Kidney capillary endothelial cell (primary cell): ENCODE data around the gene DNAI4.
"Not testable (repeated sequence)": the region's sequence is repeated elsewhere in the genome, so short reads cannot be mapped to it uniquely, and the experiment has no call there.

ENCODE experiments used
- DNase-seq: peaks from one replicate; pipeline ENCODE4 v3.0.0-alpha.2; 2018; ENCODE audit warnings: low spot score

Gene DNAI4

GRCh38 chr1:66831529-66832239 is 93.0 kb downstream of the DNAI4 start:
- no peak for DNase-seq

- DNase-seq: no peak
These were observed 99.9 kb downstream of the DNAI4 start for GRCh38 chr1:66824771-66825170.

- no peak for DNase-seq
These were observed 114.8 kb downstream of the DNAI4 start for GRCh38 chr1:66809736-66810326.

GRCh38 chr1:66809245-66809644 is 115.4 kb downstream of the DNAI4 start:
- no peak for DNase-seq

GRCh38 chr1:66795839-66796238 is 128.8 kb downstream of the DNAI4 start:
- DNase-seq: not testable (repeated sequence)

GRCh38 chr1:66791621-66792610 is 132.7 kb downstream of the DNAI4 start:
- DNase-seq: no peak

GRCh38 chr1:66788231-66788939 is 136.3 kb downstream of the DNAI4 start:
- no peak for DNase-seq

- no peak for DNase-seq
These were observed 137.0 kb downstream of the DNAI4 start for GRCh38 chr1:66787641-66788040.

- not testable (repeated sequence) for DNase-seq
These were observed 138.9 kb downstream of the DNAI4 start for GRCh38 chr1:66785800-66786199.

- DNase-seq: no peak
These were observed 145.1 kb downstream of the DNAI4 start for GRCh38 chr1:66779475-66780078.

- DNase-seq: no peak
These were observed 145.7 kb downstream of the DNAI4 start for GRCh38 chr1:66778969-66779368.

- DNase-seq: no peak
These were observed 146.4 kb downstream of the DNAI4 start for GRCh38 chr1:66778266-66778665.

GRCh38 chr1:66777831-66778230 is 146.8 kb downstream of the DNAI4 start:
- no peak for DNase-seq

- DNase-seq: no peak
These were observed 149.0 kb downstream of the DNAI4 start for GRCh38 chr1:66775646-66776045.

- no peak for DNase-seq
These were observed 150.2 kb downstream of the DNAI4 start for GRCh38 chr1:66774438-66774837.

- DNase-seq: no peak
These were observed 151.4 kb downstream of the DNAI4 start for GRCh38 chr1:66773227-66773626.

GRCh38 chr1:66770694-66771093 is 154.0 kb downstream of the DNAI4 start:
- no peak for DNase-seq

- DNase-seq: no peak
These were observed 154.4 kb downstream of the DNAI4 start for GRCh38 chr1:66770240-66770639.

- DNase-seq: no peak
These were observed 155.0 kb downstream of the DNAI4 start for GRCh38 chr1:66769512-66770229.

- no peak for DNase-seq
These were observed 155.7 kb downstream of the DNAI4 start for GRCh38 chr1:66768965-66769364.

- DNase-seq: no peak
These were observed 157.0 kb downstream of the DNAI4 start for GRCh38 chr1:66767626-66768025.
